Measurements from ENCODE around the gene MLPH.

MLPH gene

DNA sequence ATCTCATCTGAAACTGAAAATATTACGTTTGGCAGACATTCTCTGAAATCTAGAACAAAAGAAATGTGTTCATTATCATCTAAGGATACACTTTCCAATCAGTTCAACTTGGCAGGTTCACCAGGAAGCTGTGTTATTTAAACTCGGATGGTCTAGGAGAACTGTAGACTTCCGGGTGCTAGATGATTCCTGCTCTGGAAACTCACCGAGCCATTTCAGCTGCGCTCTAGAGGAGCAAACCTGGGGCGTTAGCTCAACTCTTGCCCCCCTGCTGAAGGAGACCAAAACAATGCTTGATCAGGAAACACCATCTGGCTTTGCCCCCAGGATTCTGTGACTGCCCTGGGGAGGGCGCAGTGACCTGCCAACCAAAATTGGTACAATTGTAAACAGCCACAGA is 22.9 kb downstream of the MLPH start:
- no peak for DNase-seq (ENCODE audit: low read depth in 2 of 2)
- TF ChIP-seq, protein P1, sequence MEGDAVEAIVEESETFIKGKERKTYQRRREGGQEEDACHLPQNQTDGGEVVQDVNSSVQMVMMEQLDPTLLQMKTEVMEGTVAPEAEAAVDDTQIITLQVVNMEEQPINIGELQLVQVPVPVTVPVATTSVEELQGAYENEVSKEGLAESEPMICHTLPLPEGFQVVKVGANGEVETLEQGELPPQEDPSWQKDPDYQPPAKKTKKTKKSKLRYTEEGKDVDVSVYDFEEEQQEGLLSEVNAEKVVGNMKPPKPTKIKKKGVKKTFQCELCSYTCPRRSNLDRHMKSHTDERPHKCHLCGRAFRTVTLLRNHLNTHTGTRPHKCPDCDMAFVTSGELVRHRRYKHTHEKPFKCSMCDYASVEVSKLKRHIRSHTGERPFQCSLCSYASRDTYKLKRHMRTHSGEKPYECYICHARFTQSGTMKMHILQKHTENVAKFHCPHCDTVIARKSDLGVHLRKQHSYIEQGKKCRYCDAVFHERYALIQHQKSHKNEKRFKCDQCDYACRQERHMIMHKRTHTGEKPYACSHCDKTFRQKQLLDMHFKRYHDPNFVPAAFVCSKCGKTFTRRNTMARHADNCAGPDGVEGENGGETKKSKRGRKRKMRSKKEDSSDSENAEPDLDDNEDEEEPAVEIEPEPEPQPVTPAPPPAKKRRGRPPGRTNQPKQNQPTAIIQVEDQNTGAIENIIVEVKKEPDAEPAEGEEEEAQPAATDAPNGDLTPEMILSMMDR (IDR thresholded peaks at IDR 0.05; ENCODE audit: low read depth, low read length), result no peak

DNA sequence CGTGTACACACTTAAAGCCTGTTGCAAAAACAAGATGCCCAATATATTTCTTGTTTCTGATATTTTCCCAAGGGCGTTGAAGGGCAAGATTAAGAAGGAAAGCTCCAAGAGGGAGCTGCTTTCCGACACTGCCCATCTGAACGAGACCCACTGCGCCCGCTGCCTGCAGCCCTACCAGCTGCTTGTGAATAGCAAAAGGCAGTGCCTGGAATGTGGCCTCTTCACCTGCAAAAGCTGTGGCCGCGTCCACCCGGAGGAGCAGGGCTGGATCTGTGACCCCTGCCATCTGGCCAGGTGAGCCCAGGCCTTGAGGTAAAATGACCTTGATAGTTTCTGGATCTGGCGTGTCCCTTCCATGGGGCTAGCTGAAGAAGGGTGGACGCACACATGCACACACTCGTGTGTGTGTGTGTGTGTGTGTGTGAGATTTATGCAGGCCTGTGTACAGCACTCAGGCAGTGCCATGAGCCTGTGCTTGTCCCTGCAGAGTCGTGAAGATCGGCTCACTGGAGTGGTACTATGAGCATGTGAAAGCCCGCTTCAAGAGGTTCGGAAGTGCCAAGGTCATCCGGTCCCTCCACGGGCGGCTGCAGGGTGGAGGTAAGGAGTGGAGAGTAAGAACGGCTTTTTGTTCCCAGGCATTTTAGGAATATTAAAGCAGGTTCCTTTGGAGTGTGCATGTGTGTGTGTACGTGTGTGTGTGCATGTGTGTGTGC is 23.6 kb downstream of the MLPH start:
- no peak for DNase-seq (ENCODE audit: low read depth in 2 of 2)
- no peak overlapping the region for H3K4me3 ChIP-seq (replicated peaks in 1 of 2; ENCODE audit: low read depth in 2 of 2, low read length in 2 of 2)
- TF ChIP-seq, protein P1 (IDR thresholded peaks at IDR 0.05; ENCODE audit: low read depth, low read length), result no peak

More for the DNA sequence above, 22.9 kb downstream of the MLPH start:
- H3K4me3 ChIP-seq (replicated peaks in 1 of 2; ENCODE audit: low read depth in 2 of 2, low read length in 2 of 2), result no peak overlapping the region

DNA sequence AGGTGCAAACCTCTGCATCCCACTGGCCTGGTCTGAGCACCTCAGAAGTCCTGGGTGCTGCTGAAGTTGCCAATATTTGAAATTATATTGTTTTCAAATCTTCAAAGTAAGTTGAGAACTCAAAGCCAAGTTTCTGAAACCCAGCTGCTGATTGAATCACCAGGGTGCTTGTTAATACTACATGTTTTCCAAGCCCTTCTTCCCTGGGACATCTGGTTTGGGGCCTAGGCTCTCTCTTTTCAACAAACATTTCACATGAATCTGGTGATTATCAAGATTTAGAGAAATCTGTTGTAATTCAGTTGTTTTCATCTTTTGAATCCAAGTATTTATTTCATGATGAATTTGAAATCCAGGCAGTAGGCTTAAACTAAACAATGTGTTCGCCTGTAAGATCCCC is 24.4 kb downstream of the MLPH start:
- DNase-seq (ENCODE audit: low read depth in 2 of 2), result peak in 1 of 2 donors; percentile 22
- TF ChIP-seq, protein P1 (IDR thresholded peaks at IDR 0.05; ENCODE audit: low read depth, low read length), result no peak
- no peak overlapping the region for H3K4me3 ChIP-seq (replicated peaks in 1 of 2; ENCODE audit: low read depth in 2 of 2, low read length in 2 of 2)

DNA sequence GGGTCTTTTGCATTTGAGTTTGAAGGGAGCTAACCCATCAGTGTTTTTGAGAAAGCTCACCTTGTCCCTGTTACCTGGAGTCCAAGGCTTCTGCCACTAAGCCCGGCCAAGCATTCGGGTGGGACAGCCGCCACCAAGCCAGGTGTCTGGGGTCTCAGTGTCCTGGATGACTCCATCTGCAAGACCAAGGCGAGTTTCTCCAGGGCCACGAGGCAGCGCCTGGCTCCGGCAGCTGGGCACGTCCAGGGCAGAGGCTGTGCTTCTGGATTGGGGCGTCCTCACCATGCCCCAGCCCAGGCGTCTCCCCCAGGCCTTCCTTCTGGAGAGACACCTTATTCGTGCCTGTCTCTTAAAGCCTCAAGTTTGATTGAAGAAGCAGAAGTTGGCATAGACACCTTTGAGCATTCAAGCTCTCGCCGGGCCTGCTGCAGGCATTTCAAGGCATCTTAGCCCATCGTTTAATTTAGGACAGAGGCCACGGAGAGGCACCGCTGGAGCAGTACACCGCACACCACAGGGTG is 24.9 kb downstream of the MLPH start:
- DNase-seq (ENCODE audit: low read depth in 2 of 2), result no peak
- H3K4me3 ChIP-seq (replicated peaks in 1 of 2; ENCODE audit: low read depth in 2 of 2, low read length in 2 of 2), result no peak overlapping the region
- TF ChIP-seq, protein P1 (IDR thresholded peaks at IDR 0.05; ENCODE audit: low read depth, low read length), result no peak

DNA sequence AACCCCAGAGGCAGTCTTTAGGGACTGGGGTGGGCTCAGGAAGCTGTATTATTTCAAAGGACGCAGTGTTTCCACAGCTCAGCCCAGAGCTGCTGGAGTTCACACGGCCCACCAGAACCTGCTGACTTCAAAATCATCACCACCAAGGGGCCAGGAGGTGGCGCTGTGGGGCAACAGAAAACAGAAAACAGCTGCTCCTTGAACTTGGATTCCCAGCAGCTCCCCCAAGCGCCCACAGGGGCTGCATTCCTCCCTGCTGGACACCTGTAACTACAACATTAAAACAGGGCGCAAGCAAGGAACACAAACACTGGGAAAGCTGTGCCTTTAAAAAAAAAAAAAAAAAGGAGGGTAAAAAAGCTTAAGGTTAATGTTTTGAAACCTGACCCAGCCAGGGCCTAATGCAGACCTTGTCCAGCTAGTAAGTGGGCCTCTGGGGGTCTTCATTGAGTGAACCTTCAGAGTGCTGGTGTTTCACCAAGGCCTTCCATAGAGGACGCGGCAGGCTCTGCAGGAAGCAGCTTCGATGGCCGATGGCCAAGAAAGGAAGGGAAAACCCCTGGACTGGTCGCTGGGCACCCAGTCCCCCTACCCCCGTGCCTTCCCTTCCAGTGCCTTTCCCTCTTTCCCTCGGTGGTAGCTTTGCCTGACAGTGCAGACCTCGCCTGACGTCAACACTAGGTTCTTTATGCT is 25.9 kb downstream of the MLPH start:
- H3K4me3 ChIP-seq (replicated peaks in 1 of 2; ENCODE audit: low read depth in 2 of 2, low read length in 2 of 2), result no peak overlapping the region
- DNase-seq (ENCODE audit: low read depth in 2 of 2), result peak; percentile 90 to 92
- TF ChIP-seq, protein P1 (IDR thresholded peaks at IDR 0.05; ENCODE audit: low read depth, low read length), result peak; percentile 86

DNA sequence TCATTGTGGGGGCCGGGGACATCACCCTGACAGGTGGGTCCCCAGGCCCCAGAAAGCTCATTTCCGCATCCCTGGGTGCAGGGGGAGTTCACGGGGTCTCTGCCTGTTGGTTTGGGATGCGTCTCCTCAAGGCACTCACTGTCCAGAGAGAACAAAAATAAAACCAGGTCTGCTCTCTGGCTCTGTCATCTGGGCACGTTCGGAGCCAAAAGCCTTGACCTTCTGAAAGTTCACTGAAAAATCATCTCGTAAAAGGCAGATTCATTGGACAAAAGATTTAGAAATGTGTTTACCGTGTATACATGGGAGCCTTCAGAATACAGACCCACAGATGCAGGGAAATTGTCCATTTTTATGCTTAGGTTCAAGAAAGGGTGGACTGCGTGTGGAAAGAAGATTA is 26.6 kb downstream of the MLPH start:
- H3K4me3 ChIP-seq (replicated peaks in 1 of 2; ENCODE audit: low read depth in 2 of 2, low read length in 2 of 2), result no peak overlapping the region
- no peak for DNase-seq (ENCODE audit: low read depth in 2 of 2)
- TF ChIP-seq, protein P1 (IDR thresholded peaks at IDR 0.05; ENCODE audit: low read depth, low read length), result no peak

Data from cardiac fibroblast (primary cell).